Testis (tissue), 5 donors: ENCODE measurements around the gene EFTUD2. TPM values are rescaled to one million over a fixed set of nuclear protein-coding genes. Genes with fewer than 3 reads are reported as not detected.
"Not testable (repeated sequence)": the region's sequence is repeated elsewhere in the genome, so short reads cannot be mapped to it uniquely, and the experiment has no call there.

ENCODE experiments used
- DNase-seq: peaks from one replicate; pipeline ENCODE4 v3.0.0-alpha.2; 2019
- H3K27ac ChIP-seq, 2 donors: fragments of 200-600 bp; sonication (generic); one replicate each; pipeline ENCODE4 v1.5.1; 2019
- H3K27me3 ChIP-seq: fragments of 200-600 bp; sonication (generic); one replicate; pipeline ENCODE4 v1.5.1; 2019
- H3K36me3 ChIP-seq: fragments of 200-600 bp; sonication (generic); one replicate; pipeline ENCODE4 v1.5.1; 2017; ENCODE audit warnings: low read depth; ENCODE audit errors: missing control alignments
- H3K4me1 ChIP-seq: fragments of 200-600 bp; sonication (generic); one replicate; pipeline ENCODE4 v1.5.1; 2019
- H3K4me3 ChIP-seq, 2 donors: fragments of 200-600 bp; sonication (generic); one replicate each; pipeline ENCODE4 v1.5.1; 2017 to 2019
- H3K9me3 ChIP-seq: fragments of 200-600 bp; sonication (generic); one replicate; pipeline ENCODE4 v1.5.1; 2017
- CTCF ChIP-seq, 3 experiments: fragments of 450-650 bp in 2 of 3; fragments of 200-600 bp in 1 of 3; sonication (generic) in 1 of 3; IDR thresholded peaks; one replicate each; pipeline ENCODE4 v1.5.1; 2016 to 2019; ENCODE audit warnings: antibody characterized with exemption in 3 of 3, mild to moderate bottlenecking in 2 of 3, moderate library complexity in 1 of 3
- POLR2A ChIP-seq: fragments of 450-650 bp; IDR thresholded peaks from one replicate; pipeline ENCODE4 v1.6.1; 2017; ENCODE audit warnings: antibody characterized with exemption, mild to moderate bottlenecking, moderate library complexity
- WGBS, 2 donors: methylation state at CpG; one replicate each; pipeline ENCODE4 v1.1.5; 2018; 5-methylcytosine and 5-hydroxymethylcytosine counted together
- intact Hi-C: fragments of 100-400 bp; cut with DNase I; formaldehyde crosslinking; loops from one replicate; pipeline ENCODE4 v1.15.1; 2023; ENCODE audit warnings: low total_unique reads
- long read RNA-seq, 2 donors: transcript quantifications; one replicate each; lab custom pipeline, GENCODE V29; 2026
- polyA plus RNA-seq: library from polyadenylated mRNA; stranded (reverse); fragments of 350-450 nt; fragmentation: Illumina TruSeq; extraction: RNeasy Lipid Tissue Mini Kit (QIAGEN cat#74804); gene quantifications from one replicate; pipeline ENCODE4 v1.2.3, GENCODE V29; 2014; ENCODE audit warnings: low read depth, low replicate concordance; ENCODE audit not compliant: insufficient read depth
- total RNA-seq, 2 donors: library from RNA; depleted of rRNA; stranded (reverse); fragments of >200 nt; gene quantifications; one replicate each; pipeline ENCODE4 v1.2.3, GENCODE V29; 2016

Gene EFTUD2
- 100 to 1,000 TPM; 124 to 131 TPM for total RNA-seq
- 95.5 TPM for polyA plus RNA-seq
- long read RNA-seq, donor 1, full-length matches to known transcripts = 17 of 17 reads
- long read RNA-seq, donor 1, partial matches to known transcripts = 0 of 17 reads
- long read RNA-seq, donor 1, other reads (novel, unspliced or antisense) = 0 of 17 reads
- long read RNA-seq, donor 2, full-length matches to known transcripts = 12 of 12 reads
- long read RNA-seq, donor 2, partial matches to known transcripts = 0 of 12 reads
- long read RNA-seq, donor 2, other reads (novel, unspliced or antisense) = 0 of 12 reads

- H3K4me3 ChIP-seq = peak within 1 kb of the TSS; percentile 74 to 91
- peaks cover 11% of the 10 kb centered on the region for H3K4me1 ChIP-seq
- WGBS, 2 donors = 0 to 1% methylated on average over 49 to 54 of the region's 54 CpGs
- no peaks in the 10 kb centered on the region for H3K9me3 ChIP-seq
- no peaks in the 10 kb centered on the region for H3K27me3 ChIP-seq
- no peaks in the 10 kb centered on the region for H3K36me3 ChIP-seq
- TF ChIP-seq CTCF (IDR thresholded peaks at IDR 0.05) (peak in 2 of 3 experiments; percentile 38 to 59), POLR2A (no peak)
- peak within 1 kb of the TSS; percentile 92 to 94 for H3K27ac ChIP-seq
- intact Hi-C loops = no loop called here
- DNase-seq = peak; percentile 94
Measured at GRCh38 chr17:44899074-44899782, at the start of gene EFTUD2. EFTUD2 (minus strand) TSS chr17:44899445; CDS start chr17:44894521, 4,924 bp downstream.

DNA sequence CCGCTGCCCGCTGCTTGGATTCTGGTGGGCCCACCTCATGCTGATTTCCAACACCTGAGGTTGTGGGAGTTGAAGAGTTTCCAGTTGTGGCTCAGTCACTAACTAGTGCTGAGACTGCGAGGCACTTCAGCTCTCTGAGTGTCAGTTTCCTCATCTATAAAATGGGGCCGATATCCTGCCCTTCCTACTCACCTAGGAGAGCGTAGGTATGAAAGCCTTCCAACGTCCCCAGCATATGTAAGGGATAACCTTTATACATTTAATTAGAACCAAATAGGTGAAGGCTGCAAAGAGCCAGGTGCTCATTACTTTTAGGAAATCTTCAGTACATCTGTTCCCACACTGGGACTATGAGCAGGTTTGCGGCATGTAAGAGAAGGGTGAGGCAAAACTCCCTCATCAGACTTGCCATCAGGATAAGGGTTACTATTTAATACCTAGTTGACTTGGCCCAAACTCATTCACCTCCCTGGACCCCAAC lies 49.1 kb upstream of the EFTUD2 start:
- H3K27me3 ChIP-seq = no peaks in the 10 kb centered on the region
- no peak for DNase-seq
- H3K36me3 ChIP-seq = no peaks in the 10 kb centered on the region
- H3K9me3 ChIP-seq = no peaks in the 10 kb centered on the region
- 53 to 59% methylated on average over 5 to 7 of the region's 7 CpGs for WGBS, 2 donors
- no peak for TF ChIP-seq CTCF (IDR thresholded peaks at IDR 0.05)
- TF ChIP-seq POLR2A = no peak
- H3K4me3 ChIP-seq = peak overlapping the region; percentile 37 to 61
- H3K4me1 ChIP-seq = no peaks in the 10 kb centered on the region
- intact Hi-C loops = no loop called here
- no peak overlapping the region for H3K27ac ChIP-seq

- H3K27me3 ChIP-seq = no peaks in the 10 kb centered on the region
- TF ChIP-seq POLR2A = no peak
- TF ChIP-seq CTCF (IDR thresholded peaks at IDR 0.05) = no peak
- H3K4me3 ChIP-seq = peak within 1 kb of the TSS; percentile 37 to 61
- no peaks in the 10 kb centered on the region for H3K4me1 ChIP-seq
- intact Hi-C loops = no loop called here
- peak; percentile 95 for DNase-seq
- 1 to 2% methylated on average over 30 to 62 of the region's 62 CpGs for WGBS, 2 donors
- no peaks in the 10 kb centered on the region for H3K36me3 ChIP-seq
- H3K9me3 ChIP-seq = no peaks in the 10 kb centered on the region
- H3K27ac ChIP-seq = no peak within 1 kb of the TSS
Measured at GRCh38 chr17:44947461-44948314, 48.4 kb upstream of the EFTUD2 start, which contains the start of gene KIF18B. KIF18B (minus strand) TSS chr17:44947773; CDS start chr17:44936344, 11,429 bp downstream.

DNA sequence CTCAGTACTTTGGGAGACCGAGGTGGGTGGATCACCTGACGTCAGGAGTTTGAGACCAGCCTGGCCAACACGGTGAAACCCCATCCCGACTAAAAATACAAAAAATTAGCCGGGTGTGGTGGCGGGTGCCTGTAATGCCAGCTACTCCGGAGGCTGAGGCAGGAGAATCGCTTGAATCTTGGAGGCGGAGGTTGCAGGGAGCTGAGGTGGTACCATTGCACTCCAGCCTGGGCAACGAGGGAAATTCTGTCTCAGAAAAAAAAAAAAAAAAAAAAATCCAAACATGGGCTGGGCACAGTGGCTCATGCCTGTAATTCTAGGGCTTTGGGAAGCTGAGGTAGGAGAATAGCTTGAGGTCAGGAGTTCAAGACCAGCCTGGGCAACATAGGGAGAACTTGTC lies 46.4 kb upstream of the EFTUD2 start:
- 93% methylated on average over 10 of the region's 10 CpGs for WGBS, 2 donors
- H3K27me3 ChIP-seq, H3K27ac ChIP-seq, H3K4me1 ChIP-seq, DNase-seq, H3K9me3 ChIP-seq, intact Hi-C loops, H3K36me3 ChIP-seq, H3K4me3 ChIP-seq: not testable (repeated sequence)

GRCh38 chr17:44942456-44942855 lies 43.2 kb upstream of the EFTUD2 start:
- no peak overlapping the region for H3K4me3 ChIP-seq
- H3K4me1 ChIP-seq = peaks cover 4% of the 10 kb centered on the region
- H3K27ac ChIP-seq = no peak overlapping the region
- whole genome bisulfite sequencing, 2 donors = 75 to 83% methylated on average over 4 of the region's 4 CpGs
- no peak for TF ChIP-seq CTCF (IDR thresholded peaks at IDR 0.05)
- TF ChIP-seq POLR2A = no peak
- no peaks in the 10 kb centered on the region for H3K27me3 ChIP-seq
- no peak for DNase-seq
- H3K36me3 ChIP-seq = no peaks in the 10 kb centered on the region
- intact Hi-C loops = no loop called here
- H3K9me3 ChIP-seq = no peaks in the 10 kb centered on the region
